SK-N-SH treated with all-trans-retinoic acid at 6 μM for 48 hours (cell line): ENCODE measurements around the gene CGNL1.

ENCODE experiments used
- ARNTL ChIP-seq: fragments of 450-650 bp; formaldehyde crosslinking; IDR thresholded peaks from 2 replicates; pipeline ENCODE4 v1.5.0; 2020; ENCODE audit warnings: low read depth, mild to moderate bottlenecking, moderate library complexity, borderline replicate concordance
- BACH2 ChIP-seq: fragments of 250-450 bp; sonication (Bioruptor Pico); IDR thresholded peaks from 2 replicates; pipeline ENCODE4 v1.9.0; 2021; ENCODE audit warnings: mild to moderate bottlenecking, borderline replicate concordance
- CREB5 ChIP-seq: fragments of 250-450 bp; sonication (Bioruptor Pico); IDR thresholded peaks from 2 replicates; pipeline ENCODE4 v1.5.1; 2020; ENCODE audit warnings: low read depth, mild to moderate bottlenecking, moderate library complexity
- CSRNP3 ChIP-seq: fragments of 250-450 bp; sonication (Bioruptor Pico); IDR thresholded peaks from 2 replicates; pipeline ENCODE4 v1.5.1; 2021; ENCODE audit warnings: mild to moderate bottlenecking, moderate library complexity
- PATZ1 ChIP-seq: fragments of 250-450 bp; sonication (Bioruptor Pico); IDR thresholded peaks from 2 replicates; pipeline ENCODE4 v1.8.0; 2020; ENCODE audit warnings: mild to moderate bottlenecking, moderate library complexity, borderline replicate concordance
- POU6F1 ChIP-seq: fragments of 250-450 bp; sonication (Bioruptor Pico); IDR thresholded peaks from 2 replicates; pipeline ENCODE4 v1.8.0; 2021; ENCODE audit warnings: low read depth, mild to moderate bottlenecking, moderate library complexity, borderline replicate concordance
- PPARA ChIP-seq: fragments of 250-450 bp; sonication (Bioruptor Pico); IDR thresholded peaks from 2 replicates; pipeline ENCODE4 v1.5.0; 2020; ENCODE audit warnings: mild to moderate bottlenecking, borderline replicate concordance
- TCF4 ChIP-seq: fragments of 250-450 bp; sonication (Bioruptor Pico); IDR thresholded peaks from 2 replicates; pipeline ENCODE4 v1.8.0; 2021; ENCODE audit warnings: mild to moderate bottlenecking, moderate library complexity, borderline replicate concordance
- ZFP3 ChIP-seq: fragments of 250-450 bp; sonication (Bioruptor Pico); IDR thresholded peaks from 2 replicates; pipeline ENCODE4 v1.5.0; 2020; ENCODE audit warnings: mild to moderate bottlenecking, moderate library complexity
- ZNF8 ChIP-seq: fragments of 450-650 bp; formaldehyde crosslinking; IDR thresholded peaks from 2 replicates; pipeline ENCODE4 v1.5.0; 2020; ENCODE audit warnings: mild to moderate bottlenecking, moderate library complexity

- TF ChIP-seq CREB5 (CRISPR knock-in tag) (no peak), ZNF8 (no peak), TCF4 (CRISPR knock-in tag) (no peak), ZFP3 (CRISPR knock-in tag) (no peak), ARNTL (no peak), PATZ1 (no peak), PPARA (no peak), CSRNP3 (CRISPR knock-in tag) (no peak), BACH2 (CRISPR knock-in tag) (no peak), POU6F1 (CRISPR knock-in tag) (no peak)
Measured at GRCh38 chr15:57500256-57500655, 124.0 kb downstream of the CGNL1 start.
